Neuronal stem cell (in vitro differentiated cells): ENCODE data around the gene PEX14.

Source experiments
- DNase-seq: peaks from one replicate; pipeline ENCODE4 v3.0.0-alpha.2; 2013; ENCODE audit warnings: low spot score
- H2AFZ ChIP-seq: one replicate; pipeline ENCODE4 v1.6.1; 2013; ENCODE audit warnings: mild to moderate bottlenecking, low read length, inconsistent platforms
- H2AK5ac ChIP-seq: 2 replicates; pipeline ENCODE4 v1.6.1; 2013; ENCODE audit warnings: low read depth, mild to moderate bottlenecking, inconsistent platforms, low read length, moderate library complexity, mixed read lengths
- H2BK120ac ChIP-seq: 2 replicates; pipeline ENCODE4 v1.6.1; 2013; ENCODE audit warnings: low read depth, mild to moderate bottlenecking, inconsistent platforms, low read length, moderate library complexity, mixed read lengths
- H2BK12ac ChIP-seq: one replicate; pipeline ENCODE4 v1.6.1; 2013; ENCODE audit warnings: low read length, inconsistent platforms
- H2BK15ac ChIP-seq: 2 replicates; pipeline ENCODE4 v1.6.1; 2013; ENCODE audit warnings: mild to moderate bottlenecking, low read length, inconsistent platforms, mixed read lengths
- H2BK5ac ChIP-seq: one replicate; pipeline ENCODE4 v1.6.1; 2013; ENCODE audit warnings: inconsistent platforms, mild to moderate bottlenecking, low read length, moderate library complexity
- H3K14ac ChIP-seq: one replicate; pipeline ENCODE4 v1.6.1; 2013; ENCODE audit warnings: low read length, inconsistent platforms
- H3K18ac ChIP-seq: 2 replicates; pipeline ENCODE4 v1.6.1; 2013; ENCODE audit warnings: low read length, inconsistent platforms
- H3K23ac ChIP-seq: 2 replicates; pipeline ENCODE4 v1.6.1; 2013; ENCODE audit warnings: low read depth, mild to moderate bottlenecking, mixed read lengths, low read length, inconsistent platforms; ENCODE audit not compliant: poor library complexity
- H3K27ac ChIP-seq: replicated peaks from 3 replicates; pipeline ENCODE4 v1.5.1; 2013; ENCODE audit warnings: low read length, inconsistent platforms
- H3K27me3 ChIP-seq, 3 experiments: 2 replicates each; pipeline ENCODE4 v1.6.1; 2013; ENCODE audit warnings: low read length in 3 of 3, mild to moderate bottlenecking in 2 of 3, inconsistent platforms in 1 of 3, low read depth in 1 of 3, mixed read lengths in 1 of 3, moderate library complexity in 1 of 3; ENCODE audit not compliant: control insufficient read depth in 3 of 3, insufficient read depth in 3 of 3
- H3K36me3 ChIP-seq, 2 donors: replicated peaks in 1 of 2; 2 replicates each; pipeline ENCODE4 v1.6.1; 2013; ENCODE audit warnings: low read length in 2 of 2; ENCODE audit not compliant: control insufficient read depth in 2 of 2, insufficient read depth in 2 of 2
- H3K4ac ChIP-seq: 2 replicates; pipeline ENCODE4 v1.6.1; 2013; ENCODE audit warnings: inconsistent platforms, mild to moderate bottlenecking, low read length, moderate library complexity
- H3K4me1 ChIP-seq, 2 donors: 1 replicate in 1 of 2; 2 replicates in 1 of 2; pipeline ENCODE4 v1.6.1; 2013; ENCODE audit warnings: low read length in 2 of 2, low read depth in 1 of 2; ENCODE audit not compliant: control insufficient read depth in 2 of 2, insufficient read depth in 1 of 2
- H3K4me2 ChIP-seq: one replicate; pipeline ENCODE4 v1.6.1; 2013; ENCODE audit warnings: mild to moderate bottlenecking, low read length, inconsistent platforms; ENCODE audit not compliant: insufficient read depth, poor library complexity, severe bottlenecking
- H3K4me3 ChIP-seq, 2 donors: 2 replicates each; pipeline ENCODE4 v1.5.1; 2013; ENCODE audit warnings: low read length in 2 of 2, mild to moderate bottlenecking in 2 of 2, inconsistent platforms in 1 of 2, moderate library complexity in 1 of 2
- H3K79me1 ChIP-seq: one replicate; pipeline ENCODE4 v1.6.1; 2013; ENCODE audit warnings: low read depth, mild to moderate bottlenecking, inconsistent platforms, low read length, moderate library complexity
- H3K9ac ChIP-seq: one replicate; pipeline ENCODE4 v1.6.1; 2013; ENCODE audit warnings: mild to moderate bottlenecking, low read depth, low read length, inconsistent platforms; ENCODE audit not compliant: poor library complexity
- H3K9me3 ChIP-seq, 2 donors: replicated peaks in 1 of 2; 2 replicates each; pipeline versions ENCODE3 to v1.6.1; 2013; ENCODE audit warnings: low read length in 2 of 2, mild to moderate bottlenecking in 2 of 2, inconsistent platforms in 1 of 2, low read depth in 1 of 2, mixed read lengths in 1 of 2, moderate library complexity in 1 of 2; ENCODE audit not compliant: control insufficient read depth in 2 of 2, insufficient read depth in 1 of 2
- H4K8ac ChIP-seq: one replicate; pipeline ENCODE4 v1.6.1; 2013; ENCODE audit warnings: low read depth, mild to moderate bottlenecking, inconsistent platforms, low read length, moderate library complexity
- H4K91ac ChIP-seq: one replicate; pipeline ENCODE4 v1.6.1; 2013; ENCODE audit warnings: low read length, low read depth, mild to moderate bottlenecking, inconsistent platforms; ENCODE audit not compliant: poor library complexity
- WGBS, 2 donors: extraction: QIAGEN DNeasy Blood & Tissue Kit; methylation state at CpG; one replicate each; pipeline ENCODE4 v1.1.7; 2013; ENCODE audit warnings: missing lambda C conversion rate in 2 of 2, mixed read lengths in 1 of 2; ENCODE audit not compliant: insufficient read length in 2 of 2, insufficient replicate concordance in 1 of 2; ENCODE audit errors: extremely low coverage in 2 of 2; 5-methylcytosine and 5-hydroxymethylcytosine counted together

PEX14 gene

GRCh38 chr1:10564063-10564462 lies 89.3 kb downstream of the PEX14 start:
- Histone ChIP-seq H3K9me3 (peaks cover 0 to 4% of the 10 kb centered on the region in 2 donors), H3K9ac (no peak overlapping the region), H3K36me3 (no peaks in the 10 kb centered on the region), H2BK5ac (no peak overlapping the region), H2AFZ (no peak overlapping the region), H3K4me3 (no peak overlapping the region), H2AK5ac (no peak overlapping the region), H4K91ac (no peak overlapping the region), H3K27ac (no peak overlapping the region), H3K79me1 (no peaks in the 10 kb centered on the region), H2BK120ac (no peak overlapping the region), H3K23ac (no peak overlapping the region), H3K14ac (no peak overlapping the region), H3K4me2 (no peak overlapping the region), H3K4ac (no peak overlapping the region), H3K18ac (no peak overlapping the region), H4K8ac (no peak overlapping the region), H3K27me3 (no peaks in the 10 kb centered on the region), H2BK15ac (no peak overlapping the region), H3K4me1 (peaks cover 0 to 5% of the 10 kb centered on the region in 2 donors), H2BK12ac (no peak overlapping the region)
- WGBS, 2 donors: no CpG with 5 or more reads among the region's 2 CpGs
- no peak for DNase-seq

GRCh38 chr1:10569531-10569930 lies 94.8 kb downstream of the PEX14 start:
- WGBS, 2 donors: no CpG with 5 or more reads among the region's 1 CpG
- Histone ChIP-seq H3K9ac (no peak overlapping the region), H2BK15ac (no peak overlapping the region), H4K8ac (no peak overlapping the region), H3K4me3 (no peak overlapping the region), H3K27me3 (no peaks in the 10 kb centered on the region), H3K23ac (no peak overlapping the region), H3K4ac (no peak overlapping the region), H3K79me1 (no peaks in the 10 kb centered on the region), H2AFZ (no peak overlapping the region), H2BK12ac (no peak overlapping the region), H3K4me1 (no peaks in the 10 kb centered on the region), H3K36me3 (no peaks in the 10 kb centered on the region), H2BK5ac (no peak overlapping the region), H4K91ac (no peak overlapping the region), H3K18ac (no peak overlapping the region), H3K27ac (no peak overlapping the region), H3K14ac (no peak overlapping the region), H3K4me2 (no peak overlapping the region), H3K9me3 (peaks cover 3 to 4% of the 10 kb centered on the region in 2 donors), H2BK120ac (no peak overlapping the region), H2AK5ac (no peak overlapping the region)
- DNase-seq: no peak

- no peak for DNase-seq
- Histone ChIP-seq H3K27ac (no peak overlapping the region), H3K9me3 (no peaks in the 10 kb centered on the region), H2AK5ac (no peak overlapping the region), H4K8ac (no peak overlapping the region), H2BK12ac (no peak overlapping the region), H2AFZ (no peak overlapping the region), H3K23ac (no peak overlapping the region), H2BK5ac (no peak overlapping the region), H3K79me1 (no peaks in the 10 kb centered on the region), H3K4me1 (no peaks in the 10 kb centered on the region), H3K9ac (no peak overlapping the region), H2BK15ac (no peak overlapping the region), H3K18ac (no peak overlapping the region), H3K4me2 (no peak overlapping the region), H3K27me3 (no peaks in the 10 kb centered on the region), H3K4ac (no peak overlapping the region), H3K14ac (no peak overlapping the region), H3K4me3 (no peak overlapping the region), H3K36me3 (peaks cover 0 to 9% of the 10 kb centered on the region in 2 donors), H4K91ac (no peak overlapping the region), H2BK120ac (no peak overlapping the region)
- no CpG with 5 or more reads among the region's 1 CpG for WGBS, 2 donors
Observed at GRCh38 chr1:10575616-10576015, 100.9 kb downstream of the PEX14 start.

- no peak overlapping the region for H2BK5ac ChIP-seq
- H3K4me1 ChIP-seq: no peaks in the 10 kb centered on the region
- no peak overlapping the region for H4K91ac ChIP-seq
- H3K79me1 ChIP-seq: no peaks in the 10 kb centered on the region
- peaks cover 0 to 2% of the 10 kb centered on the region in 2 donors for H3K9me3 ChIP-seq
- no peak overlapping the region for H3K18ac ChIP-seq
- no peak overlapping the region for H2AFZ ChIP-seq
- no peak overlapping the region for H4K8ac ChIP-seq
- DNase-seq: no peak
- peaks cover 0 to 9% of the 10 kb centered on the region in 2 donors for H3K36me3 ChIP-seq
- WGBS, 2 donors: no CpG with 5 or more reads among the region's 4 CpGs
- H2BK120ac ChIP-seq: no peak overlapping the region
- no peak overlapping the region for H3K4ac ChIP-seq
- no peak overlapping the region for H3K27ac ChIP-seq
- H3K9ac ChIP-seq: no peak overlapping the region
- no peak overlapping the region for H2BK12ac ChIP-seq
- H3K23ac ChIP-seq: no peak overlapping the region
- H2AK5ac ChIP-seq: no peak overlapping the region
- H3K14ac ChIP-seq: no peak overlapping the region
- no peak overlapping the region for H3K4me3 ChIP-seq
- no peaks in the 10 kb centered on the region for H3K27me3 ChIP-seq
- H3K4me2 ChIP-seq: no peak overlapping the region
- no peak overlapping the region for H2BK15ac ChIP-seq
Observed at GRCh38 chr1:10578070-10578469, 103.3 kb downstream of the PEX14 start.
